Measurements from ENCODE around the gene PAM16.

Gene PAM16

DNA sequence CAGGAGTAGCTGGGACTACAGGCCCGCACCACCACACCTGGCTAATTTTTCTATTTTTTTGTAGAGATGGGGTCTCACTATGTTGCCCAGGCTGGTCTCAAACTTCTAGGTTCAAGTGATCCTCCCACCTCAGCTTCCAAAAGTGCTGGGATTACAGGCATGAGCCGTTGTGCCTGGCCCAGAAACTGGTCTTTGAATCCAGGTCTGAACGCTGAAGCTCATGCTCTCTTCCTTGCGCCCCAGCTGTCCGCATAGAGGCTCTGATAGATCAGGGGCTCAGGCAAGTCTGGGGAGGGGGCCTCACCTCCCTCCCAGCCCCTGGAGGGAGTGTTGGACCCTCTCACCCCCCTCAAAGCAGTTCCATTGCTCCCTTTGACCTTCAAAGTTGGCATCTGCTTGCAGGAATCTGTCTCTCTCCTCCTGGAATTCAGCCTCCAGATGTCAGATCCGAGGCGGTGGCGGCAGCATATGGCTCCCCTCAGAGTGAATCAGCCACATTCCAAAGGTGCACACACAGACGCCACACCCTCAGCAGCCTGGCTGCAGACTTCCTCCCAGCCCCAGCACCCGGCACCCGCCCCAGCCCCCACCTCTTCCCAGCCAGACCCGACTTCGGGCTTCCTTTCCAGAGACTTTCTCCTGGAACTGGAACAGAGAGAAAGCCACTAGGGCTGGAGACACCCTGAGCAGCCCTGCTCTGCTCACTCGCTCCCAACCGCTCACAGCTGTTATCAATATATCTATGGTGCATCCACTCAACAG lies 52.2 kb downstream of the PAM16 start:
- DNase-seq (ENCODE audit: low spot score) = peak; percentile 7

DNA sequence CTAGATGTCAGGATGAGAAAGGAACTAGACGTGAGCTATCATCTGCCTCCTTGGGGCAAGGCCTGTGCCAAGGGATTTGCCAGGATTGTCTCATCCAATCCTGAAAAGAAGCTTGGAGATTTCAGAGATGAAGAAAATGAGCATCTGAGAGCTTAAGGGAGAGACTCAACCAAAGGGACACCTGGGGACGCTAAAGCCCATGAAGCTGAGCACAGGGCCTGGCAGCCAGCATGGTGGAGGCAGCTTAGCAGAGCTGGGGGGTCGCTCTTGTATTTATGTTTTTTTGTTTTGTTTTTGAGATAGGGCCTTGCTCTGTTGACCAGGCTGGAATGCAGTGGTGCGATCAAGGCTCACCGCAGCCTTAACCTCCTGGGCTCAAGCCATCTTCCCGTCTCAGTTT lies 53.6 kb downstream of the PAM16 start:
- DNase-seq (ENCODE audit: low spot score) = no peak

DNA sequence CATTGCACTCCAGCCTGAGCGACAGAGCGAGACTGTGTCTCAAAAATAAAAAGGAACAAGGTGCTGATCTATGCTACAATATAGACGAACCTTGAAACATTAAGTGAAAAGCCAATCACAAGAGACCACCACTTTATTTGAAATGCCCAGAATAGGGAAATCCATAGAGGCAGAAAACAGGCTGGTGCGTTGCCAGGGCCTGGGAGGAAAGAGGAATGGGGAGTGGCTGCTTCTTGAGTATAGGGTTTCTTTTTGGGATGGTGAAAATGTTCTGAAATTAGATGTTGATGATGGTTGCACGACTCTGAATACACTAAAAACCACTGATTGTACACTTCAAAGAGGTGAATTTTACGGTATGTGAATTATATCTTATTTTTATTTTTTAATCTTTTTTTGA lies 55.5 kb downstream of the PAM16 start:
- no peak for DNase-seq (ENCODE audit: low spot score)

DNA sequence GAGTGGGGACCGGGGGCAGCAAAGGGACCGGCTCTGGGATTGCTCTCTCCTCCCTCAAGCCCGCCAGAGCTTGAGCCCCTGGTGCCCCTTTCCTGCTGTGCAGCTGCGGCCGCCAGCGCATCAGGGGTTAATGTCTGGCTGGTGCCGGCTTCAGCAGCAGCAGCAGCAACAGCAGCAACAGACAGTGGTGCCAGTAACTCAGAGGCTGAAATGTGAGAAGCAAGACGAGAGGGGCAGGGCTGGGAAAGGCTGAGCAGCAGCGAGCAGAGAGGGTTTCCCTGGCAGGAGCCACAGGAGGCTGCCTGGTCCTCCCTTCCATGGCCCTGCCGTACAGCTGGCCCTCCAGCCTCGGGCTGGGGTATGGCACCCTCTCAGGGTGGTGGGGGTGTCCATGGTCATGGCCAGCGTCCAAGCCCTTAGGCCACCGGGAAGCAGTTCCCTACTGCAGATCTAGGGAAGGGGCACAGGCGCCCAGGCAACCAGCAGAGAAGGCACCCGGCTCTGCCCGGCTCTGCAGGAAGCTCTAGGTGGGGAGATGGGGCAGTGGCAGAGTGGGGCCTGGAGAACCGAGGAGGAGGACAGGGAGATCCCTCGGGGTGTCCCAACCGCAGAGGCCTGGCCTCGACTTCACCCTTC lies 57.2 kb downstream of the PAM16 start:
- no peak for DNase-seq (ENCODE audit: low spot score)

DNA sequence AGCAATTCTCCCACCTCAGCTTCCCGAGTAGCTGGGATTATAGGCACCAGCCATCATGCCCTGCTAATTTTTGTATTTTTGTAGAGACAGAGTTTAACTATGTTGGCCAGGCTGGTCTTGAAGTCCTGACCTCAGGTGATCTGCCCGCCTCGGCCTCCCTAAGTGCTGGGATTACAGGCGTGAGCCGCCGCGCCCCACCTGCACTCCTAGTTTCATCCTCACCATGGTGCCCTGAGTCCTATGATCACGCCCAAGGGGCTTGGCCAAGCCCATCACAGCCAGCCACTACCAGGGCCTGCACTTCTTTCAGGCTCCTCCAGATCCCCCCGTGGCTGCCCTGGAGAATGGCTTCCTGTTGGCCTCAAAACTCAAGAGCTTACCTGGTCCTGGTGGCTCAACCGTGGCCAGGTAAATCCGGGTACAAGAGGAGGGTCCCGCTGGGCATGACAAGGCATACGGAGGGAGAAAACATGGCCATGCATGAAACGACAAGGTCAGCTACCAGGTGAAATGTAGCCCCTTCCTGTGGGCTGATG lies 57.9 kb downstream of the PAM16 start:
- no peak for DNase-seq (ENCODE audit: low spot score)

DNA sequence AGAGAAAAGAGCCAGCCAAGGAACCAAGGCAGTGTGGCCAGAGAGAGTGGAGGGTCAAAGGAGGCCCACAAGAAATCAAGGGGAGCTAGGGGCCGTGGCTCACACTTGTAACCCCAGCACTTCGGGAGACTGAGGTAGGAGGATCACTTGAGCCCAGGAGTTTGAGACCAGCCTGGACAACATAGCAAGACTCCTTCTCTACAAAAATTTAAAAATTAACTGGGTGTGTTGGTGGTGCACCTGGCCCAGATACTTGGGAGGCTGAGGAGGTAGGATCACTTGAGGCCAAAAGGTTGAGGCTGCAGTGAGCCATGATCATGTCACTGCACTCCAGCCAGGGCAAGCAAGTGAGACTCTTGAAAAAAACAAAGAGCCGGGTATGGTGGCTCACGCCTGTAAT lies 59.4 kb downstream of the PAM16 start:
- DNase-seq (ENCODE audit: low spot score) = no peak
